Activated T-helper 2 cell treated with anti-CD3 and anti-CD28 coated beads, Interferon-gamma antibody, Interleukin-2, Interleukin-4, amounts not matched to agents 10 μg/mL and 5 μg/mL and 100 μg/mL, durations not matched to agents 14 hours and 24 hours and 36 hours (primary cell): Measurements from ENCODE around the gene SCARF2. TPM values are rescaled to one million over a fixed set of nuclear protein-coding genes. Genes with fewer than 3 reads are reported as not detected.
"Not testable (repeated sequence)": the region's sequence is repeated elsewhere in the genome, so short reads cannot be mapped to it uniquely, and the experiment has no call there.

Experiments used
- DNase-seq: peaks from one replicate; pipeline ENCODE4 v3.0.0; 2021; ENCODE audit warnings: low spot score
- H3K27ac Mint-ChIP-seq: one replicate; pipeline ENCODE4 v1.8.0; 2021; ENCODE audit warnings: mixed read lengths
- H3K27me3 Mint-ChIP-seq: one replicate; pipeline ENCODE4 v1.8.0; 2021; ENCODE audit warnings: low read depth, mixed read lengths
- H3K36me3 Mint-ChIP-seq: one replicate; pipeline ENCODE4 v1.8.0; 2021; ENCODE audit warnings: low read depth, mixed read lengths
- H3K4me1 Mint-ChIP-seq: one replicate; pipeline ENCODE4 v1.8.0; 2021; ENCODE audit warnings: low read depth, mixed read lengths
- H3K4me3 Mint-ChIP-seq: one replicate; pipeline ENCODE4 v1.8.0; 2021; ENCODE audit warnings: low read depth, mild to moderate bottlenecking, moderate library complexity, mixed read lengths
- H3K9me3 Mint-ChIP-seq: one replicate; pipeline ENCODE4 v1.8.0; 2021; ENCODE audit warnings: mixed read lengths
- intact Hi-C: fragments of 100-400 bp; cut with micrococcal nuclease; formaldehyde crosslinking; loops from one replicate; pipeline ENCODE4 v1.15.1; 2023
- total RNA-seq: library from RNA; stranded (reverse); gene quantifications from 2 replicates; pipeline ENCODE4 v1.2.3, GENCODE V29; 2022

Gene SCARF2
- total RNA-seq, 1 donor from 2014 or later: 0.62 TPM

- Mint-ChIP-seq H3K4me3 (no peak overlapping the region), H3K9me3 (no peaks in the 10 kb centered on the region), H3K4me1 (peaks cover 18% of the 10 kb centered on the region), H3K27ac (peak overlapping the region; percentile 51), H3K27me3 (no peaks in the 10 kb centered on the region), H3K36me3 (peaks cover 50% of the 10 kb centered on the region)
- DNase-seq: no peak
- intact Hi-C loops: loop anchor here (1.0 kb wide), 2 partner anchors 8 to 38 kb away; no protein-coding TSS in a partner anchor
Measured at GRCh38 chr22:20456722-20457076, 19.1 kb upstream of the SCARF2 start.

- intact Hi-C loops: loop anchor here (1.0 kb wide), 2 partner anchors 8 to 38 kb away; no protein-coding TSS in a partner anchor
- H3K4me1 Mint-ChIP-seq: peaks cover 18% of the 10 kb centered on the region
- no peak overlapping the region for H3K4me3 Mint-ChIP-seq
- peak overlapping the region; percentile 51 for H3K27ac Mint-ChIP-seq
- no peaks in the 10 kb centered on the region for H3K27me3 Mint-ChIP-seq
- peak; percentile 68 for DNase-seq
- H3K36me3 Mint-ChIP-seq: peaks cover 52% of the 10 kb centered on the region
- H3K9me3 Mint-ChIP-seq: no peaks in the 10 kb centered on the region
Measured at GRCh38 chr22:20456064-20456721, 18.6 kb upstream of the SCARF2 start.

- intact Hi-C loops: loop anchor here (1.0 kb wide), 2 partner anchors 9 to 37 kb away; no protein-coding TSS in a partner anchor
- H3K27me3 Mint-ChIP-seq: no peaks in the 10 kb centered on the region
- H3K4me1 Mint-ChIP-seq: peaks cover 16% of the 10 kb centered on the region
- DNase-seq: no peak
- no peak overlapping the region for H3K27ac Mint-ChIP-seq
- no peaks in the 10 kb centered on the region for H3K9me3 Mint-ChIP-seq
- no peak overlapping the region for H3K4me3 Mint-ChIP-seq
- H3K36me3 Mint-ChIP-seq: peaks cover 53% of the 10 kb centered on the region
Measured at GRCh38 chr22:20455709-20456063, 18.1 kb upstream of the SCARF2 start.

- Mint-ChIP-seq H3K27ac (no peak overlapping the region), H3K9me3 (no peaks in the 10 kb centered on the region), H3K27me3 (no peaks in the 10 kb centered on the region), H3K4me3 (no peak overlapping the region), H3K4me1 (peaks cover 12% of the 10 kb centered on the region), H3K36me3 (peaks cover 44% of the 10 kb centered on the region)
- DNase-seq: no peak
- intact Hi-C loops: no loop called here
Measured at GRCh38 chr22:20453222-20453621, 15.6 kb upstream of the SCARF2 start.

GRCh38 chr22:20451920-20452319 is 14.3 kb upstream of the SCARF2 start:
- no peaks in the 10 kb centered on the region for H3K9me3 Mint-ChIP-seq
- DNase-seq: no peak
- H3K4me3 Mint-ChIP-seq: no peak overlapping the region
- H3K27me3 Mint-ChIP-seq: no peaks in the 10 kb centered on the region
- peaks cover 12% of the 10 kb centered on the region for H3K4me1 Mint-ChIP-seq
- H3K27ac Mint-ChIP-seq: no peak overlapping the region
- intact Hi-C loops: no loop called here
- peaks cover 48% of the 10 kb centered on the region for H3K36me3 Mint-ChIP-seq

GRCh38 chr22:20451129-20451778 is 13.6 kb upstream of the SCARF2 start:
- H3K4me1 Mint-ChIP-seq, intact Hi-C loops, DNase-seq, H3K4me3 Mint-ChIP-seq, H3K9me3 Mint-ChIP-seq, H3K27ac Mint-ChIP-seq, H3K27me3 Mint-ChIP-seq: not testable (repeated sequence)
- H3K36me3 Mint-ChIP-seq: peaks cover 41% of the 10 kb centered on the region

GRCh38 chr22:20450551-20450906 is 12.9 kb upstream of the SCARF2 start:
- Mint-ChIP-seq H3K9me3 (no peaks in the 10 kb centered on the region), H3K4me1 (no peaks in the 10 kb centered on the region), H3K27me3 (no peaks in the 10 kb centered on the region), H3K4me3 (no peak overlapping the region), H3K36me3 (peaks cover 37% of the 10 kb centered on the region), H3K27ac (no peak overlapping the region)
- DNase-seq: no peak
- intact Hi-C loops: no loop called here

GRCh38 chr22:20449819-20450550 is 12.4 kb upstream of the SCARF2 start:
- DNase-seq: no peak
- Mint-ChIP-seq H3K36me3 (peaks cover 31% of the 10 kb centered on the region), H3K4me3 (no peak overlapping the region), H3K4me1 (no peaks in the 10 kb centered on the region), H3K9me3 (no peaks in the 10 kb centered on the region), H3K27me3 (no peaks in the 10 kb centered on the region), H3K27ac (no peak overlapping the region)
- intact Hi-C loops: no loop called here

- H3K36me3 Mint-ChIP-seq: peaks cover 39% of the 10 kb centered on the region
- no peak for DNase-seq
- intact Hi-C loops: no loop called here
- H3K4me3 Mint-ChIP-seq: no peak overlapping the region
- H3K4me1 Mint-ChIP-seq: no peaks in the 10 kb centered on the region
- no peak overlapping the region for H3K27ac Mint-ChIP-seq
- no peaks in the 10 kb centered on the region for H3K27me3 Mint-ChIP-seq
- no peaks in the 10 kb centered on the region for H3K9me3 Mint-ChIP-seq
Measured at GRCh38 chr22:20448630-20449029, 11.0 kb upstream of the SCARF2 start.

GRCh38 chr22:20446383-20446970 is 8.9 kb upstream of the SCARF2 start:
- Mint-ChIP-seq H3K4me1 (no peaks in the 10 kb centered on the region), H3K27me3 (no peaks in the 10 kb centered on the region), H3K27ac (no peak overlapping the region), H3K9me3 (no peaks in the 10 kb centered on the region), H3K4me3 (no peak overlapping the region), H3K36me3 (peaks cover 47% of the 10 kb centered on the region)
- intact Hi-C loops: no loop called here
- no peak for DNase-seq

- Mint-ChIP-seq H3K27ac (no peak overlapping the region), H3K4me1 (no peaks in the 10 kb centered on the region), H3K27me3 (no peaks in the 10 kb centered on the region), H3K4me3 (no peak overlapping the region), H3K9me3 (no peaks in the 10 kb centered on the region), H3K36me3 (peaks cover 37% of the 10 kb centered on the region)
- DNase-seq: no peak
- intact Hi-C loops: no loop called here
Measured at GRCh38 chr22:20444325-20444724, 6.7 kb upstream of the SCARF2 start.

- Mint-ChIP-seq H3K4me1 (no peaks in the 10 kb centered on the region), H3K4me3 (no peak overlapping the region), H3K27me3 (peaks cover 7% of the 10 kb centered on the region), H3K9me3 (no peaks in the 10 kb centered on the region), H3K36me3 (peaks cover 36% of the 10 kb centered on the region), H3K27ac (no peak overlapping the region)
- intact Hi-C loops: no loop called here
- no peak for DNase-seq
Measured at GRCh38 chr22:20442485-20443284, 5.1 kb upstream of the SCARF2 start.
